H9 (cell line): ENCODE measurements around the gene RAB40C. TPM values are rescaled to one million over a fixed set of nuclear protein-coding genes. Genes with fewer than 3 reads are reported as not detected.

ENCODE experiments used
- DNase-seq: peaks from one replicate; pipeline ENCODE4 v3.0.0-alpha.2; 2017
- H2AFZ ChIP-seq: one replicate; pipeline ENCODE4 v1.6.1; 2013; ENCODE audit warnings: mild to moderate bottlenecking, low read length, control low read depth, moderate library complexity
- H2AK5ac ChIP-seq: 2 replicates; pipeline ENCODE4 v1.6.1; 2013; ENCODE audit warnings: low read length, control low read depth, mixed read lengths; ENCODE audit not compliant: insufficient read length
- H2BK120ac ChIP-seq: one replicate; pipeline ENCODE4 v1.6.1; 2013; ENCODE audit warnings: low read depth, mild to moderate bottlenecking, low read length, control low read depth, inconsistent platforms; ENCODE audit not compliant: poor library complexity, severe bottlenecking
- H2BK12ac ChIP-seq: 2 replicates; pipeline ENCODE4 v1.6.1; 2013; ENCODE audit warnings: low read length, control low read depth, mixed read lengths, low read depth; ENCODE audit not compliant: insufficient read length
- H2BK15ac ChIP-seq: 2 replicates; pipeline ENCODE4 v1.6.1; 2013; ENCODE audit warnings: low read depth, low read length, control low read depth
- H2BK20ac ChIP-seq: one replicate; pipeline ENCODE4 v1.6.1; 2013; ENCODE audit warnings: low read depth, mild to moderate bottlenecking, low read length, control low read depth, inconsistent platforms; ENCODE audit not compliant: poor library complexity, severe bottlenecking
- H2BK5ac ChIP-seq: 2 replicates; pipeline ENCODE4 v1.6.1; 2013; ENCODE audit warnings: low read length, control low read depth, mixed read lengths; ENCODE audit not compliant: insufficient read length
- H3K14ac ChIP-seq: 2 replicates; pipeline ENCODE4 v1.6.1; 2013; ENCODE audit warnings: low read length, control low read depth; ENCODE audit not compliant: insufficient read depth
- H3K18ac ChIP-seq: 2 replicates; pipeline ENCODE4 v1.6.1; 2013; ENCODE audit warnings: low read depth, mild to moderate bottlenecking, mixed read lengths, low read length, control low read depth; ENCODE audit not compliant: insufficient read length
- H3K23ac ChIP-seq: 2 replicates; pipeline ENCODE4 v1.6.1; 2013; ENCODE audit warnings: low read length, control low read depth, mixed read lengths, low read depth; ENCODE audit not compliant: insufficient read length
- H3K23me2 ChIP-seq: 2 replicates; pipeline ENCODE4 v1.6.1; 2013; ENCODE audit warnings: low read depth, mild to moderate bottlenecking, mixed read lengths, low read length, control low read depth; ENCODE audit not compliant: insufficient read length, poor library complexity, severe bottlenecking
- H3K27ac ChIP-seq: 2 replicates; pipeline ENCODE4 v1.5.1; 2013; ENCODE audit warnings: low read length, control low read depth, mixed read lengths, low read depth; ENCODE audit not compliant: insufficient read length
- H3K27me3 ChIP-seq: 2 replicates; pipeline ENCODE4 v1.6.1; 2013; ENCODE audit warnings: low read length, control low read depth, inconsistent platforms; ENCODE audit not compliant: insufficient read depth
- H3K4ac ChIP-seq: 2 replicates; pipeline ENCODE4 v1.6.1; 2013; ENCODE audit warnings: low read depth, mild to moderate bottlenecking, control low read depth, inconsistent platforms, low read length, moderate library complexity
- H3K4me1 ChIP-seq: 2 replicates; pipeline ENCODE4 v1.6.1; 2013; ENCODE audit warnings: low read length, control low read depth, inconsistent platforms; ENCODE audit not compliant: insufficient read depth
- H3K4me2 ChIP-seq: 2 replicates; pipeline ENCODE4 v1.6.1; 2013; ENCODE audit warnings: low read length, control low read depth, mixed read lengths; ENCODE audit not compliant: insufficient read length, insufficient read depth
- H3K56ac ChIP-seq: 2 replicates; pipeline ENCODE4 v1.6.1; 2013; ENCODE audit warnings: low read depth, mild to moderate bottlenecking, mixed read lengths, low read length, control low read depth; ENCODE audit not compliant: insufficient read length
- H3K79me1 ChIP-seq: 2 replicates; pipeline ENCODE4 v1.6.1; 2013; ENCODE audit warnings: low read depth, mild to moderate bottlenecking, moderate library complexity, low read length, control low read depth, inconsistent platforms; ENCODE audit not compliant: insufficient read depth, poor library complexity, severe bottlenecking
- H3K79me2 ChIP-seq: 2 replicates; pipeline ENCODE4 v1.6.1; 2013; ENCODE audit warnings: low read length, control low read depth, inconsistent platforms; ENCODE audit not compliant: insufficient read depth
- H3K9ac ChIP-seq: 2 replicates; pipeline ENCODE4 v1.6.1; 2013; ENCODE audit warnings: low read length, control low read depth, mixed read lengths; ENCODE audit not compliant: insufficient read length; ENCODE audit errors: extremely low read depth
- H3K9me3 ChIP-seq: one replicate; pipeline ENCODE4 v1.6.1; 2013; ENCODE audit warnings: low read depth, low read length, inconsistent platforms; ENCODE audit not compliant: control insufficient read depth
- H3T11ph ChIP-seq: one replicate; pipeline ENCODE4 v1.6.1; 2013; ENCODE audit warnings: mild to moderate bottlenecking, low read length, control low read depth, inconsistent platforms
- H4K20me1 ChIP-seq: one replicate; pipeline ENCODE4 v1.6.1; 2013; ENCODE audit not compliant: control insufficient read depth, insufficient read length, insufficient read depth
- H4K5ac ChIP-seq: 2 replicates; pipeline ENCODE4 v1.6.1; 2013; ENCODE audit warnings: low read depth, mild to moderate bottlenecking, mixed read lengths, low read length, control low read depth; ENCODE audit not compliant: insufficient read length
- H4K8ac ChIP-seq: replicated peaks from 2 replicates; pipeline ENCODE4 v1.6.1; 2013; ENCODE audit warnings: low read length, control low read depth, mixed read lengths, low read depth; ENCODE audit not compliant: insufficient read length
- H4K91ac ChIP-seq: 2 replicates; pipeline ENCODE4 v1.6.1; 2013; ENCODE audit warnings: low read depth, mild to moderate bottlenecking, moderate library complexity, mixed read lengths, low read length, control low read depth; ENCODE audit not compliant: insufficient read length
- H3K27ac Mint-ChIP-seq, 3 experiments: 2 replicates in 2 of 3; 3 replicates in 1 of 3; pipeline ENCODE4 v1.8.0; 2020 to 2021; ENCODE audit warnings: mixed read lengths in 3 of 3, mild to moderate bottlenecking in 1 of 3, moderate library complexity in 1 of 3
- H3K27me3 Mint-ChIP-seq: 2 replicates; pipeline ENCODE4 v1.8.0; 2021; ENCODE audit warnings: low read depth, mild to moderate bottlenecking, moderate library complexity, mixed read lengths
- H3K36me3 Mint-ChIP-seq, 3 experiments: 2 replicates in 2 of 3; 3 replicates in 1 of 3; pipeline ENCODE4 v1.8.0; 2020 to 2021; ENCODE audit warnings: low read depth in 3 of 3, mixed read lengths in 3 of 3; ENCODE audit not compliant: insufficient read depth in 1 of 3
- H3K4me1 Mint-ChIP-seq, 2 experiments: 2 replicates each; pipeline ENCODE4 v1.8.0; 2020; ENCODE audit warnings: mixed read lengths in 2 of 2
- H3K4me3 Mint-ChIP-seq, 2 experiments: 2 replicates in 1 of 2; 3 replicates in 1 of 2; pipeline ENCODE4 v1.8.0; 2020 to 2021; ENCODE audit warnings: mild to moderate bottlenecking in 2 of 2, mixed read lengths in 2 of 2, moderate library complexity in 1 of 2
- H3K9me3 Mint-ChIP-seq, 2 experiments: 2 replicates in 1 of 2; 3 replicates in 1 of 2; pipeline ENCODE4 v1.8.0; 2020; ENCODE audit warnings: mild to moderate bottlenecking in 2 of 2, mixed read lengths in 2 of 2, moderate library complexity in 1 of 2
- WGBS: extraction: QIAGEN DNeasy Blood & Tissue Kit; methylation state at CpG from one replicate; pipeline ENCODE4 v1.1.7; 2013; ENCODE audit warnings: missing lambda C conversion rate, low lambda C conversion rate, mixed read lengths; ENCODE audit not compliant: insufficient read length; ENCODE audit errors: extremely low coverage; 5-methylcytosine and 5-hydroxymethylcytosine counted together
- total RNA-seq: library from RNA; stranded (reverse); gene quantifications from 2 replicates; pipeline ENCODE4 v1.2.1, GENCODE V29; 2021
- TF ChIP-seq, protein P1 (sequence below): fragments of 200-600 bp; sonication (generic); conservative IDR thresholded peaks from 3 replicates; pipeline ENCODE4 v1.8.0; 2021; ENCODE audit warnings: antibody characterized with exemption, mild to moderate bottlenecking

Gene RAB40C
- total RNA-seq, 1 experiment from 2014 or later = 19.1 TPM

DNA sequence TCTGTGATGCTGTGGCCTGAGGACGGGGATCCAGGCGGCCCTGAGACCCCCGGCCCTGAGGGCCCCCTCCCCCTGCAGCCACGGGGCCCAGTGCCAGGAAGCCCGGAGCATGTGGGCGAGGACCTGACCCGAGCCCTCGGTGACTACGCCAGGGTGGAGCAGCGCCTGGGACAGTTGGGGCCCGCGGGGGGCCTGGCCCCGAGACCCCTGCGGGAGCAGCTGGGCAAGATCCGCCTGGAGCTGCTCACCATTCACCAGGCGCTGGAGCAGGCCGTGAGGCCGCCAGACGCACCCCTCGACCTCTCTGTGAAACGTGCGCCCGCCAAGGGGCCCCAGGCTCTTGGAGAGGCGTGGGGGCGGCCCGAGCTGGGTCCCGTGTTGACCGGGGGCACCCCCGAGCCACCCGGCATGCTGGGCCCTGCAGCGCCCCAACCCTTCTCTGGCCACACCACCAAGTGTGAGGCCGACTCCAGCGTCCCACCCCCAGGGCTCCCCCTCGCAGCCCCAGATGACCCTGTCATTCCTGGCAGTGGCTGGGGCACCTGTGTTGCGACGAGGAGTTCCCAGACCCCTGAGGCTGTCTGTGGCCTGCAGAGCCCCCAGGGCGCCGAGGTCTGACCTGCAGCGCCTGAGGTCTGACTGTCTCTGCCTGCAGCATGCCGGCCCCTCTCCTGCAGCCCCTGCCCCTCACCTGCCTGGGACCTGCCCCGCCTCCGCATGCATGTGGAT is 25.0 kb upstream of the RAB40C start:
- H3K27ac Mint-ChIP-seq = no peak overlapping the region

More for the DNA sequence above, 25.0 kb upstream of the RAB40C start:
- Histone ChIP-seq H3K27me3 (no peaks in the 10 kb centered on the region; the same call in 1 of the 2 replicates), H3K9me3 (no peaks in the 10 kb centered on the region), H2BK12ac (no peak overlapping the region), H3K23me2 (peaks cover 5% of the 10 kb centered on the region), H3K4ac (no peak overlapping the region), H3K23ac (no peak overlapping the region), H3K18ac (no peak overlapping the region), H2BK20ac (no peak overlapping the region), H3K9ac (no peak overlapping the region), H4K91ac (no peak overlapping the region), H3K4me2 (no peak overlapping the region), H4K8ac (no peak overlapping the region), H4K5ac (no peak overlapping the region), H2AK5ac (no peak overlapping the region), H3K14ac (no peak overlapping the region), H3K27ac (no peak overlapping the region), H2BK5ac (no peak overlapping the region), H3K56ac (no peak overlapping the region), H3T11ph (no peak overlapping the region), H2BK120ac (no peak overlapping the region), H3K79me2 (no peaks in the 10 kb centered on the region), H3K4me1 (no peaks in the 10 kb centered on the region), H3K79me1 (no peaks in the 10 kb centered on the region), H2BK15ac (no peak overlapping the region), H4K20me1 (peaks cover 3% of the 10 kb centered on the region), H2AFZ (no peak overlapping the region)
- H3K4me1 Mint-ChIP-seq = peaks cover 10 to 22% of the 10 kb centered on the region in 2 experiments
- no peak overlapping the region for H3K4me3 Mint-ChIP-seq
- DNase-seq = no peak
- peaks cover 22% of the 10 kb centered on the region for H3K27me3 Mint-ChIP-seq
- no peaks in the 10 kb centered on the region for H3K36me3 Mint-ChIP-seq
- TF ChIP-seq, protein P1, sequence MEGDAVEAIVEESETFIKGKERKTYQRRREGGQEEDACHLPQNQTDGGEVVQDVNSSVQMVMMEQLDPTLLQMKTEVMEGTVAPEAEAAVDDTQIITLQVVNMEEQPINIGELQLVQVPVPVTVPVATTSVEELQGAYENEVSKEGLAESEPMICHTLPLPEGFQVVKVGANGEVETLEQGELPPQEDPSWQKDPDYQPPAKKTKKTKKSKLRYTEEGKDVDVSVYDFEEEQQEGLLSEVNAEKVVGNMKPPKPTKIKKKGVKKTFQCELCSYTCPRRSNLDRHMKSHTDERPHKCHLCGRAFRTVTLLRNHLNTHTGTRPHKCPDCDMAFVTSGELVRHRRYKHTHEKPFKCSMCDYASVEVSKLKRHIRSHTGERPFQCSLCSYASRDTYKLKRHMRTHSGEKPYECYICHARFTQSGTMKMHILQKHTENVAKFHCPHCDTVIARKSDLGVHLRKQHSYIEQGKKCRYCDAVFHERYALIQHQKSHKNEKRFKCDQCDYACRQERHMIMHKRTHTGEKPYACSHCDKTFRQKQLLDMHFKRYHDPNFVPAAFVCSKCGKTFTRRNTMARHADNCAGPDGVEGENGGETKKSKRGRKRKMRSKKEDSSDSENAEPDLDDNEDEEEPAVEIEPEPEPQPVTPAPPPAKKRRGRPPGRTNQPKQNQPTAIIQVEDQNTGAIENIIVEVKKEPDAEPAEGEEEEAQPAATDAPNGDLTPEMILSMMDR = no peak
- WGBS = no CpG with 5 or more reads among the region's 42 CpGs
- H3K9me3 Mint-ChIP-seq = no peaks in the 10 kb centered on the region; a peak in 1 of 5 replicates
